ENCODE data around the gene E2F7. TPM values are rescaled to one million over a fixed set of nuclear protein-coding genes. Genes with fewer than 3 reads are reported as not detected.

E2F7 gene
- total RNA-seq, 1 experiment from 2014 or later, result 28.4 TPM

GRCh38 chr12:77113971-77114370, 48.6 kb upstream of the E2F7 start (continued):
- TF ChIP-seq AR (CRISPR knock-in tag; IDR thresholded peaks at IDR 0.05) (no peak), CTCF (IDR thresholded peaks at IDR 0.05) (no peak), ZNF425 (CRISPR knock-in tag; conservative IDR thresholded peaks at IDR 0.05) (no peak), FOXJ3 (CRISPR knock-in tag; IDR thresholded peaks at IDR 0.05; ENCODE audit: borderline replicate concordance) (no peak), USF1 (CRISPR knock-in tag; IDR thresholded peaks at IDR 0.05) (no peak), CDX4 (CRISPR knock-in tag; IDR thresholded peaks at IDR 0.05; ENCODE audit: borderline replicate concordance) (no peak), ZNF396 (CRISPR knock-in tag; IDR thresholded peaks at IDR 0.05; ENCODE audit: borderline replicate concordance) (no peak), CBFB (CRISPR knock-in tag; IDR thresholded peaks at IDR 0.05; ENCODE audit: low read depth) (no peak)

- POLR2A ChIA-PET, result interaction anchor here (0.7 kb wide), 1 partner anchor 20 kb away, joined by 3 read pairs; no protein-coding TSS in a partner anchor
- ATAC-seq, result no peak
- CTCF ChIA-PET, result no interaction called here
- no peak overlapping the region for H3K27ac Mint-ChIP-seq
- no peak for DNase-seq (ENCODE audit: low spot score)
- no peaks in the 10 kb centered on the region; the same call in 1 of the 2 replicates for H3K27me3 Mint-ChIP-seq (ENCODE audit: low read depth)
- H3K4me3 Mint-ChIP-seq, result no peak overlapping the region
- peaks cover 18% of the 10 kb centered on the region for H3K9me3 Mint-ChIP-seq
- peaks cover 7% of the 10 kb centered on the region for H3K36me3 Mint-ChIP-seq
- TF ChIP-seq ZNF423 (CRISPR knock-in tag; IDR thresholded peaks at IDR 0.05) (no peak), E2F5 (CRISPR knock-in tag; IDR thresholded peaks at IDR 0.05) (no peak)
- peaks cover 1% of the 10 kb centered on the region; the same call in 1 of the 2 replicates for H3K4me1 Mint-ChIP-seq
These were observed 43.3 kb upstream of the E2F7 start for GRCh38 chr12:77108707-77109106.

- peak; percentile 88 for ATAC-seq
- Mint-ChIP-seq H3K36me3 (peaks cover 7% of the 10 kb centered on the region), H3K9me3 (peaks cover 18% of the 10 kb centered on the region), H3K27me3 (ENCODE audit: low read depth) (no peaks in the 10 kb centered on the region; the same call in 1 of the 2 replicates), H3K4me3 (no peak overlapping the region), H3K4me1 (peaks cover 7% of the 10 kb centered on the region; the same call in 1 of the 2 replicates), H3K27ac (no peak overlapping the region)
- TF ChIP-seq TCF7 (CRISPR knock-in tag; IDR thresholded peaks at IDR 0.05; ENCODE audit: low read depth), result no peak
- TF ChIP-seq TEAD1 (CRISPR knock-in tag; IDR thresholded peaks at IDR 0.05), result no peak
- no peak for TF ChIP-seq STAT6 (CRISPR knock-in tag; conservative IDR thresholded peaks at IDR 0.05; ENCODE audit: low read depth)
- no peak for TF ChIP-seq TEAD4 (CRISPR knock-in tag; IDR thresholded peaks at IDR 0.05)
- TF ChIP-seq USF1 (CRISPR knock-in tag; IDR thresholded peaks at IDR 0.05), result no peak
- TF ChIP-seq MXD4 (CRISPR knock-in tag; IDR thresholded peaks at IDR 0.05; ENCODE audit: borderline replicate concordance), result no peak
- no peak for TF ChIP-seq EMX1 (CRISPR knock-in tag; IDR thresholded peaks at IDR 0.05)
- TF ChIP-seq RORB (CRISPR knock-in tag; IDR thresholded peaks at IDR 0.05), result no peak
- TF ChIP-seq ATF6 (CRISPR knock-in tag; IDR thresholded peaks at IDR 0.05), result no peak
- ChIA-PET POLR2A (no interaction called here), CTCF (interaction anchor here (1.2 kb wide), 1 partner anchor 96 kb away, joined by 5 read pairs; no protein-coding TSS in a partner anchor)
- DNase-seq (ENCODE audit: low spot score), result no peak
These were observed 41.8 kb upstream of the E2F7 start for GRCh38 chr12:77107121-77107520.
